Daoy (cell line): Measurements from ENCODE around the gene RNF123. TPM values are rescaled to one million over a fixed set of nuclear protein-coding genes. Genes with fewer than 3 reads are reported as not detected.

Source experiments
- DNase-seq: peaks from one replicate; pipeline ENCODE4 v3.0.0-alpha.2; 2015; ENCODE audit warnings: low read depth
- total RNA-seq: library from RNA; depleted of rRNA; stranded (reverse); fragments of >200 nt; shearing (Covaris generic); gene quantifications from 2 replicates; pipeline ENCODE4 v1.2.3, GENCODE V29; 2014; rRNA removed

RNF123 gene
- total RNA-seq, 1 experiment from 2014 or later, result 17.1 TPM

GRCh38 chr3:49750056-49750455 lies 60.7 kb downstream of the RNF123 start:
- no peak for DNase-seq

DNA sequence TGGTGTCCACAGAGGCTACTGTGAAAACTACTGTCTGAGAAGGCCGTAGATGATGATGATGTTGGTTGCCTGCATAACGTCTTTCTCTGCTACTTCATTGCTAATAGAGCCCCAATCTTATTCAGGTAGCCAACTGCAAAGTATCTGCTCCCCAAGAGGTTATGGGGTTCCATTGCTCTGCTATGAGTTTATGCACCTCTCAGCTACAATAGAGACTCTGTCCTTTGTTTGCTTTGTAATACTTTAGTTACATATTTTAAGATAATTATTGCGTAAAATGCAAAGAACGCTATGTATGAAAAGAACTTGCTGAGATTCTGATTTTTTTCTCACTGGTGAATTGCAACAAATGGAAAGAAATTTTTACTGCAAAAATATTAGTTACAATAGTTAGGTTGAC lies 62.1 kb downstream of the RNF123 start:
- DNase-seq, result no peak

DNA sequence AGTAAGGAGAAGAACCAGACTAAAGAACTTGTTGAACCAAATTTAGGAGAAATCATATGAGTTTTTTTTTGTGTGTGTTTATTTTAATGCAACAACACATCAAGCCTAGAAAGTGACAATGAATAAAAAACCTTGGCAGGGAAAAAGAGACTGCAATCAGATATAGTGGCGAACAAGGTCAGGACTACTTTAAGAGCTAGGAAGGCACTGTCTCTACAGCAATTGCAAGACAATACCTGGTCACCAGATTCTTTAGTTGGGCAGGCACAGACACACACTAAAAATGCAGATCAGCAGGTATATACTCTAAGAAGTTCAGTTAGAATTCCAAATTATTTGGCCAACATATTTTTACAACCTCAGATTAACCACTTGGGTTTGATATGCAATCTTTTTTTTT lies 65.2 kb downstream of the RNF123 start:
- DNase-seq, result no peak

- no peak for DNase-seq
These were observed 66.7 kb downstream of the RNF123 start for GRCh38 chr3:49756036-49756435.

DNA sequence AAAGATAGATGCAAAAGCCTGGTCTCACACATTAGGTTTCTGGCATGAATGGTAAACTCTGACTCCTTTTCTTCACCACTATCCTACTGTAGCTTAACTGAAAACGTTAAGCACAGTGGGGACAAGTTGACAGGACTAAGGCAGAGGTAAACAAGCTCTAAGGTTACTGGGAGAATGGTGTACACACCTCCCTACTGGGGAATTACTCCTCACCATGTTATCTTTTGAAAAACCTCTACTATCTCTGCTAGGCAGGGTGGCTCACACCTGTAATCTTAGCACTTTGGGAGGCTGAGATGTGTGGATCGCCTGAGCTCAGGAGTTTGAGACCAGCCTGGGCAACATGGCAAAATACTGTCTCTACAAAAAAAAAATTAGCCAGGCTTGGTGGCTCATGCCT lies 67.8 kb downstream of the RNF123 start:
- no peak for DNase-seq

GRCh38 chr3:49759226-49759625 lies 69.9 kb downstream of the RNF123 start:
- DNase-seq, result no peak

DNA sequence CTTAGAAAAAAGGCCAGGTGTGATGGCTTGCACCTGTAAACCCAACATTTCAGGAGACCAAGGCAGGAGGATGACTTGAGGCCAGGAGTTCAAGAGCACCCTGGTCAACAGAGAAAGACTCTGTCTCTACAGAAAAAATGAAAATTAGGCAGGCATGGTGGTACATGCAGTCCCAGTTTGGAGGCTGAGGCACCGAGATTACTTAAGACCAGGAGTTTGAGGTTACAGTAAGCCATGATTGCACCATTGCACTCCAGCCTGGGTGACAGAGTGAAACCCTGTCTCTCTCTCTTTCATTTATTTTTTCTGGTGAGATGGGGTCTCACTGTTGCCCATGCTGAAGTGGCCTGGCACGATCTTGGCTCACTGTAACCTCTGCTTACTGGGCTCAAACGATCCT lies 72.3 kb downstream of the RNF123 start:
- no peak for DNase-seq

GRCh38 chr3:49763981-49764380 lies 74.6 kb downstream of the RNF123 start:
- DNase-seq, result no peak

- DNase-seq, result no peak
These were observed 80.0 kb downstream of the RNF123 start for GRCh38 chr3:49769286-49769915.

DNA sequence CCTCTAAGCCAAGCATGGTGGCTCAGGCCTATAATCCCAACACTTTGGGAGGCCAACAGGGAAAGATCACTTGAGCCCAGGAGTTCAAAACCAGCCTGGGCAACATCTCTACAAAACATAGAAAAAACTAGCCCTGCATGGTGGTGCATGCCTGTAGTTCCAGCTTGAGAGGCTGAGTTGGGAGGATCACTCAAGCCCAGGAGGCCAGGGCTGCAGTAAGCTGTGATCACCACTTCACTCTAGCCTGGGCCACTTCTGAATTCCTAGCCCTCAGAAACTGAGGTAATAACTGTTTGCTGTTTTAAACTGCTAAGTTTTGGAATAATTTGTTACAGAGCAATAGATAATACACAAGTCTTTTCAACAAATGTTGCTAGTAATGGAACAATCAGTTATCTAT lies 80.6 kb downstream of the RNF123 start:
- no peak for DNase-seq

Other genes with a start within 250 kb of the RNF123 start
- gene DAG1, start 219.3 kb upstream of the RNF123 start, total RNA-seq, result 20.8 and 27.7 TPM in 2 replicates
- gene BSN, start 135.1 kb upstream of the RNF123 start, total RNA-seq, result 0.18 and 0.29 TPM in 2 replicates
- 59.1 and 64.5 TPM in 2 replicates for gene APEH, start 15.2 kb upstream of the RNF123 start, total RNA-seq
- gene MST1, start 83 bp upstream of the RNF123 start, total RNA-seq, result 0.63 and 3.2 TPM in 2 replicates
- gene AMIGO3, start 30.1 kb downstream of the RNF123 start, total RNA-seq, result 0.63 and 1.6 TPM in 2 replicates
- 30.8 and 42.0 TPM in 2 replicates for gene GMPPB, start 34.4 kb downstream of the RNF123 start, total RNA-seq
- 12.6 and 17.7 TPM in 2 replicates for gene IP6K1, start 97.0 kb downstream of the RNF123 start, total RNA-seq
- not detected in 2 replicates for gene CDHR4, start 110.3 kb downstream of the RNF123 start, total RNA-seq
- gene INKA1, start 113.7 kb downstream of the RNF123 start, total RNA-seq, result not detected in 2 replicates
- gene UBA7, start 124.4 kb downstream of the RNF123 start, total RNA-seq, result 5.1 and 6.8 TPM in 2 replicates
- gene TRAIP, start 167.0 kb downstream of the RNF123 start, total RNA-seq, result 6.6 and 10.4 TPM in 2 replicates
- 0.34 TPM in 1 of 2 replicates, not detected in the other for gene CAMKV, start 180.3 kb downstream of the RNF123 start, total RNA-seq
- gene MST1R, start 214.3 kb downstream of the RNF123 start, total RNA-seq, result not detected in 2 replicates
- gene MON1A, start 240.3 kb downstream of the RNF123 start, total RNA-seq, result 7.9 and 14.1 TPM in 2 replicates